ENCODE data around the gene DNAH5.
"Not testable (repeated sequence)": the region's sequence is repeated elsewhere in the genome, so short reads cannot be mapped to it uniquely, and the experiment has no call there.

The DNAH5 gene

GRCh38 chr5:13860146-13860545, 84.3 kb downstream of the DNAH5 start:
- in situ Hi-C loops (cut with MboI; ENCODE audit: low sequenced_read_pairs) = no loop called here

- in situ Hi-C loops (cut with MboI; ENCODE audit: low sequenced_read_pairs) = no loop called here
These were observed 85.0 kb downstream of the DNAH5 start for GRCh38 chr5:13859270-13860065.

DNA sequence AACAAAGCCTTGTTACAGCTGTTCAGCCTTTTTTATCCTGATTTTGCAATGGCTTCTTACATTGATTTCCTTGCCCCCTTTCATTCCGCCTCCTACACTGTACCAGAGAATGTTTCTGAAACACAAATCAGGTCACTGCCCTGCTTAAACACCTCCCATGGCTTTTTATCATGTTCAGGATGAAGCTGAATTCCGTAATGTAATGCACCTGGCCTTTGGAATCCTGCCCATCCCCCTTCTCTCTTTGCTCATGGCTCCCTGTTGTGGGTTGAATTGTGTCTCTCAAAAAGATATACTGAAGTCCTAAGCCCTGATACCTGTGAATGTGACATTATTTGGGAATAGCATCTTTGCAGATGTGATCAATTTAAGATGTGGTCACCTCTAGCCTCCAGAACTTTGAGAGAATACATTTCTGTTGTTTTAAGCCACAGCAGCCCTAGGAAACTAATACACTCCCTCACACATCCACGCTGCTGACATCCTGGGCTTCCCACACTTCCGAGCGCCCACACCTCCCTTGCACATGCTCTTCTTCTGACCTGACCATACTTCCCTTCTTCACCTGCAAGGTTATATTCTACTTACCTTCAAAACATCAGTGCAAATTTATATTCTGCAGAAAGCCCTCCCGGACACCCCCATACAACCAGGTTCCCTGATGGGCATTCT, 101.2 kb downstream of the DNAH5 start:
- in situ Hi-C loops (cut with MboI; ENCODE audit: low sequenced_read_pairs) = no loop called here

- in situ Hi-C loops (cut with MboI; ENCODE audit: low sequenced_read_pairs) = no loop called here
These were observed 111.0 kb downstream of the DNAH5 start for GRCh38 chr5:13833440-13833839.

DNA sequence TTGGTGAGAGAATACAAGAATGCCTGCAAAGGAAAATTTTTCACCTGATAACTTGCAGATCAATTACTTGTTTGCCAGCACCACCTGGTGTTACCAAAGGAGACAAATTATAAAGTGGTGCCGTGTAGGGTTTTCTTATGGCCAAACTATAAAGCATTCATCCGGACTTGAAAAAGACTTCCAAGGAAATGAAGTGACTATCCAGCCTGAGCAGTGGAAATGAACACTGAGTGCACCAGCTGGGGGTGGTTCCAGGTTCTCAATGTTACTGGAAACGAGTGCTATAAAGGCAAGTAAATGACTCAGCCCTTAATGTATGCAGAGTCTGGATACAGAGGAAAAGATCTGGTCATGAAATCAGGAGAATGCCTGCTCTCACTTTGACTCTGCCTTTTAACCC, 113.1 kb downstream of the DNAH5 start:
- in situ Hi-C loops (cut with MboI; ENCODE audit: low sequenced_read_pairs) = no loop called here

- in situ Hi-C loops (cut with MboI; ENCODE audit: low sequenced_read_pairs) = no loop called here
These were observed 114.0 kb downstream of the DNAH5 start for GRCh38 chr5:13830536-13830935.

DNA sequence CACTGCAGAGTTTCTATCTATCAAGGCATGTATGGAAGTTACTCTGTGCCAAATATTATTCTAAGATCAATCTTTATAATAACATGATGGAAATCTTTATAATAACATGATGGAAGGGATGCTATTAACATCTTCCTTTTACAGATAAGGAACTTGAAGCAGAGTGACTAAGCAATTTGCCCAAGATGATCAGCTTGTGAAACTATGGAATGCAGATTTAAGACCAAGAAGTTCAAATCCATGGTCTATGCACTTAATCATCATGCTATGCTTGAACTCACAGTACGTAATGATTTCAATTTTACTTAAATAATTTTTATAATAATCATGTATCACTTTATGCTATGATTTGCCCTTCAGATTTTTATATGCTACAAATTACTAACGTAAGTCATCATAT, 123.1 kb downstream of the DNAH5 start:
- in situ Hi-C loops (cut with MboI; ENCODE audit: low sequenced_read_pairs) = no loop called here

- in situ Hi-C loops (cut with MboI; ENCODE audit: low sequenced_read_pairs) = no loop called here
These were observed 128.4 kb downstream of the DNAH5 start for GRCh38 chr5:13816126-13816525.

GRCh38 chr5:13814301-13814700, 130.2 kb downstream of the DNAH5 start:
- in situ Hi-C loops (cut with MboI; ENCODE audit: low sequenced_read_pairs) = no loop called here

DNA sequence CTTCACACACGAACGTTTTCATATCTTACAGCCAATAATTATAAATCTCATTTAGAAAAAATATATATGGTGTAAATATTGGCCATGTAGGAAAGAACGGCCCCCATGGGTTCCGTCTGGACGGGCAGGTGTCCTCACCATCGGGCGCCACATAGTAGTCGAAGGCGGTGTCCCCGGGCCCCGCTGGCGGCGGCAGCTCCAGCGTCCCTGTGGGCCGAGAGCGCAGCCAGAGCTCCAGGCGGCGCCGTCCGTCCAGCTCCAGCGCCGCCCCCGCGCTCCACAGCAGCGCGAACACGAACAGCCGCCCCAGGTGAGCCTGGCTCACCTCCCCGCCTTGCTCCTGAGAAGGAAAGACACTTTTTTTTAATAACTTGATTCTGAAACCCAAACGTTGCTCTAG, 134.6 kb downstream of the DNAH5 start:
- in situ Hi-C loops (cut with MboI; ENCODE audit: low sequenced_read_pairs) = no loop called here

DNA sequence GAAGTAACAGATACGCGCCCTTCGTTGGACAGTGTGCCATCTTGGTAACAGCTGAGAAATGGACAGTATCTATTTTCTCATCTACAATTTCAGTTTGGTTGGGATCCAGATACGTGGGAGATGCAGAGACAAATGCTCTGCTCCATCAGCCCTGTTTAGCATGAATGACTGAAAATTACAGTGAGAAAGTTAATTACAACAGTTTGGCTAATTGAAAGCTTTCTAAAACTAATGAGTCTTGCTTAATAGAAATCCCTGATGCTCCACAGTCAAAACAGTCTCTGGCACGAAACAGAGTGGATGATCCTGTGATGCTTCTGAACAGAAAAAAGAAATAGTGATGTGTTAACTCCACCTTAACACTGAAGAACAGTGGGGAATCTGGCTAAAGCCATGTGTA, 140.2 kb downstream of the DNAH5 start:
- in situ Hi-C loops (cut with MboI; ENCODE audit: low sequenced_read_pairs) = no loop called here

DNA sequence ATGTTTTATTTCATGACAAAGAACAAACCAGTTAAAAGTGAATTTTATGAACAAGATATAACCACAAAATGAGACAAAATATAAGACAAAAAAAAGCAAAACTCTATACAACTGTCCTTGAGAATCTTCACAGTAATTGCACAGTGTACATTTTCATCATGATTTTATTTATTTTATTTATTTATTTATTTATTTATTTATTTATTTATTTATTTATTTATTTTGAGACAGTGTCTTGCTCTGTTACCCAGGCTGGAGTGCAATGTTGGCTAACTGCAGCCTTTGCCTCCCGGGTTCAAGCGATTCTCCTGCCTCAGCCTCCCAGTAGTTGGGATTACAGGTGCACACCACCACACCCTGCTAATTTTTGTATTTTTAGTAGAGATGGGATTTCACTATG, 145.9 kb downstream of the DNAH5 start:
- in situ Hi-C loops (cut with MboI; ENCODE audit: low sequenced_read_pairs) = not testable (repeated sequence)

- in situ Hi-C loops (cut with MboI; ENCODE audit: low sequenced_read_pairs) = no loop called here
These were observed 158.6 kb downstream of the DNAH5 start for GRCh38 chr5:13785781-13786415.

DNA sequence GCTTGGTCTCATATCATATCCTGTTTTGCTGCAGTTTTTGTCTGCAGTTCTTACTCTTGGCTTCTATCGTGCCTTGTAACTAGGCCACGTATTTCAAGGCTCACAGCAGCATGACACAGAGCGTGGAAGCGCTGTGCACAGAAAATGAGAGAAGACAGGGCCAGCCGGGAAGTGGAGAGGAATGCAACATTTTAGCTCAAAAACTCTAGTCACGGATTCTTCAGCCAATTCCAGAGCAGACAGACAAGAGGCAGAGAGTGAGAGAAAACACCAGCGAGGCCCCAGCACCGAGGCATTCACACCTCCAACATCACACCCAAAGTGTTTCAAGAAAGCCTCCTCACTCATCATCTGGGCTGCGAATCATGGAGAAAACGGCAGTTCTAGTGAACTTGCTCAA, 160.8 kb downstream of the DNAH5 start:
- in situ Hi-C loops (cut with MboI; ENCODE audit: low sequenced_read_pairs) = no loop called here

DNA sequence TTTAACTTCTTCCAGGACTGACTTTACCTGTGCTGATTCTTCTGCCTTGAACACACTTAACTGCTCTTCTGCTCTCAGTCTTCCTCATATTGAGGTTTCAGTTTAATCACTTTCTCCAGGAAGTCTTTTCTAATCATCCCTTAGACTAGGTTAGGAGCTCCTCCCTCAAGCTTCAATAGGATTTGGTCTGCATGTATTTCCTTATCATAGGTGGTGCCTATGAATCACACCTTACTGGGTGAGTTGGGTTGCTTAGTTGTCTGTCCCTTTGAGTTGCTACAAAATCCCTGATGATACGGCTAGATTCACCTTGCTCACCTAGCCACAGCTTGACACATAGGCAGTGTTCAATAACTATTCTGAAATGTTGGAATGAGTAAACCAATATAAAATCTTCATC, 164.4 kb downstream of the DNAH5 start:
- in situ Hi-C loops (cut with MboI; ENCODE audit: low sequenced_read_pairs) = no loop called here

GRCh38 chr5:13773649-13774048, 170.8 kb downstream of the DNAH5 start:
- in situ Hi-C loops (cut with MboI; ENCODE audit: low sequenced_read_pairs) = no loop called here

DNA sequence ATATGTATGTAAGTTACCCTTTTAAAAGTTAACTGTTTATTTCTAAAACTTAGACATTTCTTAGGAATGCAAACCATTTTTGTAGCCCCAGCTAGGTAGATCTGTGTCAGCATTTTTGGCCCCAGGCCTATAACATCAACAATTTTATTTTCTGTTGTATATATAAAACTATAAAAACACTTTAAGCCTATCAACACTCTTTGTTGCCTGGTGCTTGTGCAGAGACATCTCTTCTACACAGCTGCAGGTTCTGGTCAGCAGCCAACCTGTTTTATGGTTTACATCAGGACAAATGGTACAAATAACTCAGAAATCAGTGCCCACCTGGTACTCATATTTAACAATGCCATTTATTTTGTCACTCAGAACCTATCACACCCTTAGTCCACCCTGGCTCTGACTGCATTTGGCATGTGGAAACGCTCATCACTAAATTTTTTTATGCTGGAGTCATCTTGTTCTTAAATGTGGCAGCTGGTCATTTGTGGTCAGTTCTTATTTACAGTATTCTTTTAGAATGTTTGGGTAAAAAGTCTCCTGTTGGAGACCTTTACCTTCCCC, 173.4 kb downstream of the DNAH5 start:
- in situ Hi-C loops (cut with MboI; ENCODE audit: low sequenced_read_pairs) = no loop called here

GRCh38 chr5:13766236-13766635, 178.3 kb downstream of the DNAH5 start:
- in situ Hi-C loops (cut with MboI; ENCODE audit: low sequenced_read_pairs) = no loop called here

DNA sequence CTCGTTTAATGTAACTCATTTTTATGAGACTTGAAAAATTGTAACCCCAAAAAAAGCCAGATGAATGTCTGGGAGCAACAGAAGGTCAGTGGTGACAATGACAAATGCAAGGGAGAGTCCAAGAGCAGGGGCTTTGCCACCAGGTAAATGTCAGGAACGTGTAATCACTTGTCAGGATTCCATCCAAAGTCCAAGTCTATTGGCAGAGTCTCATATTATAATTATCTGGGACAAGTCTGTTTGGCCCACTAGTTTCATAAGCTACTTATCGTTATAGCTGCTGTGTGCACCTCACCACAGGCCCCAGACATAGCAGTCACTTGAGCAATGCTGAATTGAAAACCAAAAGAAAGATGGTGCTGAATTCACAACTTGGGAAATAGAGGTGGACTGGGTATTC, 180.8 kb downstream of the DNAH5 start:
- in situ Hi-C loops (cut with MboI; ENCODE audit: low sequenced_read_pairs) = no loop called here

DNA sequence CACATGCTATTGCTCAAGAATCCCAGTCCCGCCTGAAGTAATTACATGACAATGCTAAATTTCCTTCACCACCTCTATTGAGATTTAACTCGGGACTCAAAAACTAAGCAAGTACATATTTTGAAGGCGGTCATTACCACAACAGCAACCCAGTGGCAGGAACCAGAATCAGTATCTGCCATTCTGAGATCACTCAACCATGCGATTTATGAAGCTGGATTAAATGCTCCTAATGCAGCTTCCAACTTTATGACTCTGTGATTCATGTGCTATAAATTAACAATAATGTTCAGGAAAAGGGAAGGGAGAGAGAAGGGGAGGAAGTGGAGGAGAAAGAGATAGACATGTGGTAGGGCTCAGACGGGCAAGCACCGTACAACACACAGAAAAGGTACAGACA, 194.7 kb downstream of the DNAH5 start:
- in situ Hi-C loops (cut with MboI; ENCODE audit: low sequenced_read_pairs) = no loop called here

- in situ Hi-C loops (cut with MboI; ENCODE audit: low sequenced_read_pairs) = no loop called here
These were observed 198.5 kb downstream of the DNAH5 start for GRCh38 chr5:13746026-13746425.

DNA sequence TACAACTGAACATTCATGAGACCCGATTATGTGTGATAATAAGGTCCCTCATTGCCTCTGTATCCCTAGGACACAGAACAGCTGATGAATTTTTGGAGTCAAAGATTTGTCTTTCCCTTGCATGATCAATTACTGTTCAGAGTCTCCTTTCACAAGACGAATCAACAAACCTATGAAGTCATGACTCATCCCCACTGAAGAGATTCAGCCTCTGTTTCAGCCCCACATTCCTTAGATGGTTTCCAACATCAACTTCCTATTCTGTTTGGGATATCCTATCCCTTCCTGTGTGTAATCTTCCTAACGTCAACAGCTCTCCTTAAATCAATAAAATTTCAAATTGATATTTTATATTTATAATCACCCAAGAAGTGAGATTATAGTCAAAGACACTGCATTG, 199.0 kb downstream of the DNAH5 start:
- in situ Hi-C loops (cut with MboI; ENCODE audit: low sequenced_read_pairs) = no loop called here
